ENCODE results near the gene GRK6. TPM values are rescaled to one million over a fixed set of nuclear protein-coding genes. Genes with fewer than 3 reads are reported as not detected.

The GRK6 gene
- total and polyA plus RNA-seq, 11 donors: 6.8 to 33.2 (median 17.3) TPM

DNA sequence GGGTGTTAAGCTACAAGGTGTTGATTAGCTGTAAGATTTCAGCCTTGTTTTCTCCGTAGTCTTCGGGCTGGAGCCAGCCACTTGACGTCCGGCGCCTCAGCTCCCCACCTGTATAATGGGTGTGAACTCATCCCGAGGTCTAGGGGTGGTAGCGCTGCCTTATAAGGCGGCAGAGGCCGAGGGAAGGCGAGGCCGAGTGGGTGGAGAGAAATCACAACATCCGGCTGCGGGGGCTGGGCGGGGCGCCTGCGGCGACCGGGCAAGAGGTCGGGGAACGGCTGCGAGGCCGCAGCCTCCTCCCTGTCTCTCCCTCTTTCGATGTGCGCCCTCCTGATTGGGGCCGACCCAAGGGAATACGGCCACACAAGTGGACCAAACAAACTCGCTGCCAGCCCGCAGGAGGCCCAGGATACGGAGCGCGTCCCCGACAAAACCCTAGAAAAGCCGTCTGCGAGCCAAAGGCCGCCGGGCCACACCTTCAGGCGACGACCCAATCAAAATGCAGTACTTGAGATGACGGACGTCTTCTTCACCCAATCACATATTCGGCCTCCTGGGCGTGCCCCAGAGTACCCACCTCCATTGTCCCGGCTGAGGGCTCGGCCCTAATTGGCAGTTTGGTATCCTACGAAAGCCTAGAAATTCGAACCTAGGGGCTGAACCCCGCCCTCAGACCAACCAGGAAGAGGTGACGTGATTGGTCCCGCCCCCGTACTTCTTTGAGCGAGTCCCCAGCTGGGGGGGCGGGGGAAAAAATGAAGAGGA, 493 bp upstream of the GRK6 start:
- WGBS, 4 donors: 0 to 1% (median 0%) methylated on average over 46 to 52 of the region's 52 CpGs
- Histone ChIP-seq H3K27ac (peak overlapping the region; percentile 77 to 98 (median 94)), H3K27me3 (no peaks in the 10 kb centered on the region), H3K4me3 (peak overlapping the region; percentile 42 to 95 (median 62)), H3K9me3 (no peaks in the 10 kb centered on the region), H3K4me1 (peaks cover 0 to 50% (median 24%) of the 10 kb centered on the region in 12 donors), H3K36me3 (peaks cover 0 to 8% (median 0%) of the 10 kb centered on the region in 9 donors)
- intact Hi-C loops (cut with DNase I): loop anchor here in 2 of 10 donors (1.0 to 2.0 kb wide), 3 partner anchors 28 to 71 kb away; partner anchors contain the start of gene PDLIM7 (in 1 of the 2)
- DNase-seq (peak; percentile 99 to 100 (median 100)), ATAC-seq (peak; percentile 97 to 99 (median 98))
- peak; percentile 52 to 86 for TF ChIP-seq POLR2A (IDR thresholded peaks at IDR 0.05)
- TF ChIP-seq, protein P1, sequence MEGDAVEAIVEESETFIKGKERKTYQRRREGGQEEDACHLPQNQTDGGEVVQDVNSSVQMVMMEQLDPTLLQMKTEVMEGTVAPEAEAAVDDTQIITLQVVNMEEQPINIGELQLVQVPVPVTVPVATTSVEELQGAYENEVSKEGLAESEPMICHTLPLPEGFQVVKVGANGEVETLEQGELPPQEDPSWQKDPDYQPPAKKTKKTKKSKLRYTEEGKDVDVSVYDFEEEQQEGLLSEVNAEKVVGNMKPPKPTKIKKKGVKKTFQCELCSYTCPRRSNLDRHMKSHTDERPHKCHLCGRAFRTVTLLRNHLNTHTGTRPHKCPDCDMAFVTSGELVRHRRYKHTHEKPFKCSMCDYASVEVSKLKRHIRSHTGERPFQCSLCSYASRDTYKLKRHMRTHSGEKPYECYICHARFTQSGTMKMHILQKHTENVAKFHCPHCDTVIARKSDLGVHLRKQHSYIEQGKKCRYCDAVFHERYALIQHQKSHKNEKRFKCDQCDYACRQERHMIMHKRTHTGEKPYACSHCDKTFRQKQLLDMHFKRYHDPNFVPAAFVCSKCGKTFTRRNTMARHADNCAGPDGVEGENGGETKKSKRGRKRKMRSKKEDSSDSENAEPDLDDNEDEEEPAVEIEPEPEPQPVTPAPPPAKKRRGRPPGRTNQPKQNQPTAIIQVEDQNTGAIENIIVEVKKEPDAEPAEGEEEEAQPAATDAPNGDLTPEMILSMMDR (IDR thresholded peaks at IDR 0.05): no peak

DNA sequence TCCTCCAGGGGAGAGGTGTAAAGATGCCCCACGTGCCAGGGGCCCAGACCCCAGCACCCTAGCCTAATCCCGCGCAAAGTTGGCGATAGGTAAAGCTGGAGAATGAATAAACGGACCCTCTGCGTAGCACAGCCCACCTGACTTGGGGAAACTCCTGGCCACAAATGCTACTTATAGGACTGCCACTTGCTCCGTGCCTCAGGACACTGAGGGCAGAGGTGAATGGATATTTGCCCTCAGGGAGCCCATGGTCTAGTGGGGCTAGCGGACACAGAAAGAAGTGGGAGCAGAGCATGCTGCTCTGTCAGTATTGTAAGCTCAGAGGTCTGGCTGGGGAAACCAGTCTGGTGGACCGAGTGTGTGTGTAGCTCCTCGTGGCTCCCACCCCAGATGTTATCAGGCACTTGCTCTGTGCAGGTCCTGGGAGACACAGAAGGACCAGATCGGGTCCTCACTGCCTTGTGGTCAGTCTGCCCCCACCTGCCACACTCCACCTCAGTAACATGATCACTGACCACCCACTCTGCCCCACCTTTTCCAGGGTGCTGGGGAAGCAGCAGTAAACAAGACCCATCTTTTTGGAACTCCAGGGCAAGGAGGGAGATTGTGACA, 841 bp downstream of the GRK6 start:
- no peak for DNase-seq
- 7 to 22% (median 18%) methylated on average over 9 to 11 of the region's 11 CpGs for WGBS, 4 donors
- Histone ChIP-seq H3K27ac (peak overlapping the region in 11 of 12 donors; percentile 61 to 95 (median 87)), H3K9me3 (no peaks in the 10 kb centered on the region), H3K4me1 (peaks cover 2 to 63% (median 36%) of the 10 kb centered on the region in 12 donors), H3K27me3 (no peaks in the 10 kb centered on the region), H3K36me3 (peaks cover 0 to 16% (median 6%) of the 10 kb centered on the region in 9 donors), H3K4me3 (peak overlapping the region; percentile 73 to 100 (median 92))
- TF ChIP-seq, protein P1 (IDR thresholded peaks at IDR 0.05): no peak
- TF ChIP-seq POLR2A (IDR thresholded peaks at IDR 0.05): no peak
- intact Hi-C loops (cut with DNase I): loop anchor here in 1 of 10 donors (2.0 kb wide), 1 partner anchor 27 kb away; no protein-coding TSS in a partner anchor
- ATAC-seq: no peak

DNA sequence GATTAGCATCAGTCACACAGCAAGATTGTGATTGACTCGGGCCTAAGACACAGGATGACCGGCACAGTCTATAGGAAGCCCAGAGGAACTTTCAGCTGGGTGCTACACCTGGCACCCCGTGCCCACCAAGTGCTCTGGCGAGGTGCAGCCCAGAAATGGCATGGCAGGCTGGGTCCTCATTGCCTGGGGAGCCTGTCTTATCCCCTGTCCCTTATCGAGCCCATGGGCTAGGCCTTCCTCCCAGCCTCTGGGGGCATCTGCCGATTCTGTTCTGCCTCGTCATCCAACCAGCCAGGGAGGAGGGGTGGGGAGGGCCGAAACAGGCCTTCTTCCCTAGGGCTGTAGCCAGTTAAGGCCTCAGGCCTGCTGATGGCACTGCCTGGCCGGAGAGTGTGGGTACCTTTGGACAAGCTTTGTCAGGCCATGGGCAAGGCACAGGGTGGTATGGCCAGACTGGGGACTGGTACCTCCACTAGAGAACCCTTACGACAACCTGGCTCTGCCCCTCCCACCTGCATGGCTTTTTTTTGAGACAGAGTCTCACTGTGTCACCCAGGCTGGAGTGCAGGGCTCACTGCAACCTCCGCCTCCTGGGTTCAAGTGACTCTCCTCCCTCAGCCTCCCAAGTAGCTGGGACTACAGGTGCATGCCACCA, 1.6 kb downstream of the GRK6 start:
- WGBS, 4 donors: 75 to 92% (median 83%) methylated on average over 7 to 11 of the region's 11 CpGs
- Histone ChIP-seq H3K4me1 (peaks cover 2 to 70% (median 37%) of the 10 kb centered on the region in 12 donors), H3K27me3 (no peaks in the 10 kb centered on the region), H3K36me3 (peaks cover 0 to 24% (median 11%) of the 10 kb centered on the region in 9 donors), H3K4me3 (peak overlapping the region in 8 of 12 donors; percentile 73 to 100 (median 92)), H3K27ac (peak overlapping the region in 5 of 12 donors; percentile 46 to 95 (median 89)), H3K9me3 (no peaks in the 10 kb centered on the region)
- ATAC-seq (no peak), DNase-seq (no peak)
- no peak for TF ChIP-seq POLR2A (IDR thresholded peaks at IDR 0.05)
- TF ChIP-seq, protein P1 (IDR thresholded peaks at IDR 0.05): no peak
- intact Hi-C loops (cut with DNase I): loop anchor here in 1 of 10 donors (2.0 kb wide), 1 partner anchor 27 kb away; no protein-coding TSS in a partner anchor

Measured in heart left ventricle (tissue), 16 donors.